PC-3 (cell line): ENCODE measurements around the gene TCF7L1.

Experiments used
- CTCF ChIP-seq: fragments of 300-600 bp; sonication (generic); conservative IDR thresholded peaks from 2 replicates; pipeline ENCODE4 v1.5.1; 2017; ENCODE audit warnings: antibody characterized with exemption, low read depth, mild to moderate bottlenecking, low read length
- EZH2phosphoT487 ChIP-seq: fragments of 300-600 bp; sonication (generic); IDR thresholded peaks from 2 replicates; pipeline ENCODE4 v1.6.1; 2018; ENCODE audit warnings: mild to moderate bottlenecking, antibody characterized with exemption, low read length, borderline replicate concordance

- no peak for TF ChIP-seq CTCF
- TF ChIP-seq EZH2phosphoT487, result no peak
Measured at GRCh38 chr2:85184990-85185389, 51.8 kb downstream of the TCF7L1 start.
